HEK293 (cell line): ENCODE measurements around the gene LIN54.

Experiments
- CTCF ChIP-seq: fragments of 450-650 bp; formaldehyde crosslinking; IDR thresholded peaks from 2 replicates; pipeline ENCODE4 v1.5.1; 2016; ENCODE audit warnings: missing biosample characterization, missing genetic modification characterization
- TCF7L2 ChIP-seq: IDR thresholded peaks from 2 replicates; pipeline ENCODE4 v1.6.1; 2011; ENCODE audit warnings: low read depth, mild to moderate bottlenecking, inconsistent platforms, low read length, moderate library complexity, borderline replicate concordance
- YY1 ChIP-seq: fragments of 450-650 bp; formaldehyde crosslinking; IDR thresholded peaks from 2 replicates; pipeline ENCODE4 v1.5.1; 2018; ENCODE audit warnings: missing biosample characterization, missing genetic modification characterization
- ZNF335 ChIP-seq: fragments of 450-650 bp; formaldehyde crosslinking; conservative IDR thresholded peaks from 2 replicates; pipeline ENCODE4 v1.5.1; 2016; ENCODE audit warnings: missing biosample characterization, missing genetic modification characterization
- ZNF37A ChIP-seq: fragments of 450-650 bp; IDR thresholded peaks from 2 replicates; pipeline ENCODE4 v1.5.1; 2018; ENCODE audit warnings: missing biosample characterization, missing genetic modification characterization
- ZNF449 ChIP-seq: fragments of 450-650 bp; formaldehyde crosslinking; IDR thresholded peaks from 2 replicates; pipeline ENCODE4 v1.5.1; 2017; ENCODE audit warnings: missing biosample characterization, mild to moderate bottlenecking, missing genetic modification characterization, moderate library complexity
- ZNF549 ChIP-seq: fragments of 450-650 bp; IDR thresholded peaks from 2 replicates; pipeline ENCODE4 v1.5.1; 2018; ENCODE audit warnings: missing biosample characterization, missing genetic modification characterization, mild to moderate bottlenecking, inconsistent platforms, moderate library complexity
- ZNF624 ChIP-seq: fragments of 450-650 bp; formaldehyde crosslinking; IDR thresholded peaks from 2 replicates; pipeline ENCODE4 v1.5.1; 2017; ENCODE audit warnings: missing biosample characterization, missing genetic modification characterization
- TF ChIP-seq, protein P1 (sequence below): fragments of 450-650 bp; formaldehyde crosslinking; IDR thresholded peaks from 2 replicates; pipeline ENCODE4 v1.5.1; 2016; ENCODE audit warnings: missing biosample characterization, missing genetic modification characterization
- TF ChIP-seq, protein P2 (sequence below): fragments of 450-650 bp; formaldehyde crosslinking; IDR thresholded peaks from 2 replicates; pipeline ENCODE4 v1.5.1; 2016; ENCODE audit warnings: missing biosample characterization, missing genetic modification characterization, low read depth

DNA sequence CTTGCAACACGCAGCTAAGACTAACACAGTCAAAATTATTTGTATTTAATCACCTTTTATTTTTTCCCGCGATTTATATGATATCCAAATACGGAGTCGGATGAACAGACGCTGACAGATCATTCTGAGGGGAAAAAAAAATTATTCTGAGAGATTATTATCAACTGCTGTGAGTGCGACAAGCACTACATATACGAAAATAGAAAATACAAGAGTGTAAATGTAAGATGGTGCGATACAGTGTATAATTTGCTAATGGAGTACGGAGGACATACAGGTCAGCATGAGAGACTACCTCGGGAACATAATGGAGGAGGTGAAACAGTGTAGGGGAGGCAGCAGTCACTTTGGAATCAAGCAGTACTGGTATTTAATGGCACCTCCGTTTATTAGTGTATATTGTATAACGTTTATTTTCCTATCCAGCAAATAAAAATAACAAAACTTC lies 2.8 kb upstream of the LIN54 start:
- TF ChIP-seq CTCF (tag by site-specific recombination) = no peak
- TF ChIP-seq, protein P1, sequence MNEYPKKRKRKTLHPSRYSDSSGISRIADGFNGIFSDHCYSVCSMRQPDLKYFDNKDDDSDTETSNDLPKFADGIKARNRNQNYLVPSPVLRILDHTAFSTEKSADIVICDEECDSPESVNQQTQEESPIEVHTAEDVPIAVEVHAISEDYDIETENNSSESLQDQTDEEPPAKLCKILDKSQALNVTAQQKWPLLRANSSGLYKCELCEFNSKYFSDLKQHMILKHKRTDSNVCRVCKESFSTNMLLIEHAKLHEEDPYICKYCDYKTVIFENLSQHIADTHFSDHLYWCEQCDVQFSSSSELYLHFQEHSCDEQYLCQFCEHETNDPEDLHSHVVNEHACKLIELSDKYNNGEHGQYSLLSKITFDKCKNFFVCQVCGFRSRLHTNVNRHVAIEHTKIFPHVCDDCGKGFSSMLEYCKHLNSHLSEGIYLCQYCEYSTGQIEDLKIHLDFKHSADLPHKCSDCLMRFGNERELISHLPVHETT (tag by site-specific recombination) = no peak
- TF ChIP-seq, protein P2, sequence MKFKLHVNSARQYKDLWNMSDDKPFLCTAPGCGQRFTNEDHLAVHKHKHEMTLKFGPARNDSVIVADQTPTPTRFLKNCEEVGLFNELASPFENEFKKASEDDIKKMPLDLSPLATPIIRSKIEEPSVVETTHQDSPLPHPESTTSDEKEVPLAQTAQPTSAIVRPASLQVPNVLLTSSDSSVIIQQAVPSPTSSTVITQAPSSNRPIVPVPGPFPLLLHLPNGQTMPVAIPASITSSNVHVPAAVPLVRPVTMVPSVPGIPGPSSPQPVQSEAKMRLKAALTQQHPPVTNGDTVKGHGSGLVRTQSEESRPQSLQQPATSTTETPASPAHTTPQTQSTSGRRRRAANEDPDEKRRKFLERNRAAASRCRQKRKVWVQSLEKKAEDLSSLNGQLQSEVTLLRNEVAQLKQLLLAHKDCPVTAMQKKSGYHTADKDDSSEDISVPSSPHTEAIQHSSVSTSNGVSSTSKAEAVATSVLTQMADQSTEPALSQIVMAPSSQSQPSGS = no peak
- TF ChIP-seq TCF7L2 = no peak
- TF ChIP-seq ZNF37A (tag by site-specific recombination) = no peak
- no peak for TF ChIP-seq ZNF449 (tag by site-specific recombination)
- TF ChIP-seq YY1 (tag by site-specific recombination) = no peak
- no peak for TF ChIP-seq ZNF549 (tag by site-specific recombination)
- peak; percentile 73 for TF ChIP-seq ZNF335 (tag by site-specific recombination)
- TF ChIP-seq ZNF624 = no peak
